Naive thymus-derived CD4-positive, alpha-beta T cell (primary cell): Measurements from ENCODE around the gene PDPK1. TPM values are rescaled to one million over a fixed set of nuclear protein-coding genes. Genes with fewer than 3 reads are reported as not detected.
"Not testable (repeated sequence)": the region's sequence is repeated elsewhere in the genome, so short reads cannot be mapped to it uniquely, and the experiment has no call there.

Experiments
- ATAC-seq: fragments of 150-1000 bp; cut with Tn5 transposase; 2 replicates; pipeline ENCODE4 v1.10.0; 2021; ENCODE audit warnings: mild to moderate bottlenecking, moderate library complexity
- CTCF ChIA-PET: fragments of 350-600 bp; sonication (Branson Sonifier 250); formaldehyde crosslinking; loops from one replicate; lab custom pipeline; 2021; ENCODE audit warnings: antibody characterized with exemption; lab: Charles Lee
- POLR2A ChIA-PET: fragments of 350-600 bp; sonication (Branson Sonifier 250); formaldehyde crosslinking; loops from one replicate; lab custom pipeline; 2021; ENCODE audit warnings: antibody characterized with exemption, inconsistent platforms; lab: Charles Lee
- DNase-seq, 9 donors: peaks; one replicate each; pipeline versions ENCODE4 v3.0.0 to v3.0.0-alpha.2; 2020 to 2022; ENCODE audit warnings: mixed read lengths in 1 of 9
- H3K27ac ChIP-seq: one replicate; pipeline ENCODE4 v1.7.0; 2013; ENCODE audit warnings: mild to moderate bottlenecking, low read depth, low read length, moderate library complexity
- H3K27me3 ChIP-seq, 2 donors: one replicate each; pipeline ENCODE4 v1.7.0; 2013; ENCODE audit warnings: low read length in 2 of 2, mild to moderate bottlenecking in 2 of 2, moderate library complexity in 2 of 2; ENCODE audit not compliant: control insufficient read depth in 2 of 2, insufficient read depth in 2 of 2
- H3K36me3 ChIP-seq, 3 experiments: 1 replicate in 2 of 3; 2 replicates in 1 of 3; pipeline ENCODE4 v1.7.0; 2013; ENCODE audit warnings: low read length in 3 of 3, mild to moderate bottlenecking in 3 of 3, moderate library complexity in 1 of 3; ENCODE audit not compliant: insufficient read depth in 3 of 3, control insufficient read depth in 2 of 3
- H3K4me1 ChIP-seq, 2 donors: one replicate each; pipeline ENCODE4 v1.7.0; 2013; ENCODE audit warnings: low read length in 2 of 2, mild to moderate bottlenecking in 2 of 2, moderate library complexity in 1 of 2; ENCODE audit not compliant: control insufficient read depth in 2 of 2, insufficient read depth in 2 of 2
- H3K4me3 ChIP-seq: 2 replicates; pipeline ENCODE4 v1.7.0; 2013; ENCODE audit warnings: mild to moderate bottlenecking, low read length
- H3K9me3 ChIP-seq, 3 experiments: 1 replicate in 2 of 3; 2 replicates in 1 of 3; pipeline ENCODE4 v1.7.0; 2013; ENCODE audit warnings: low read length in 3 of 3; ENCODE audit not compliant: control insufficient read depth in 2 of 3
- H3K27ac Mint-ChIP-seq, 9 donors: one replicate each; pipeline ENCODE4 v1.8.0; 2020 to 2022; ENCODE audit warnings: mixed read lengths in 9 of 9, mild to moderate bottlenecking in 8 of 9, moderate library complexity in 5 of 9, inconsistent platforms in 2 of 9
- H3K27me3 Mint-ChIP-seq, 5 donors: one replicate each; pipeline ENCODE4 v1.8.0; 2021 to 2022; ENCODE audit warnings: mixed read lengths in 5 of 5, mild to moderate bottlenecking in 1 of 5
- H3K36me3 Mint-ChIP-seq, 5 donors: one replicate each; pipeline ENCODE4 v1.8.0; 2020 to 2022; ENCODE audit warnings: mixed read lengths in 5 of 5, mild to moderate bottlenecking in 3 of 5, inconsistent platforms in 1 of 5
- H3K4me1 Mint-ChIP-seq, 7 donors: one replicate each; pipeline ENCODE4 v1.8.0; 2020 to 2022; ENCODE audit warnings: mixed read lengths in 7 of 7, mild to moderate bottlenecking in 3 of 7, inconsistent platforms in 1 of 7
- H3K4me3 Mint-ChIP-seq, 10 donors: one replicate each; pipeline ENCODE4 v1.8.0; 2020 to 2022; ENCODE audit warnings: mild to moderate bottlenecking in 10 of 10, mixed read lengths in 10 of 10, moderate library complexity in 6 of 10, inconsistent platforms in 2 of 10
- H3K9me3 Mint-ChIP-seq, 11 donors: one replicate each; pipeline ENCODE4 v1.8.0; 2020 to 2022; ENCODE audit warnings: mixed read lengths in 11 of 11, mild to moderate bottlenecking in 4 of 11, inconsistent platforms in 1 of 11, moderate library complexity in 1 of 11
- intact Hi-C, 2 donors: fragments of 100-400 bp; cut with micrococcal nuclease; formaldehyde crosslinking; loops; one replicate each; pipeline ENCODE4 v1.15.1; 2023
- microRNA-seq: library from miRNA; unstranded; fragments of <30 nt; microRNA quantifications from one replicate; pipeline ENCODE4 v1.2.0, GENCODE V29; 2022; ENCODE audit warnings: borderline microRNAs expressed
- polyA plus RNA-seq, 2 donors: library from polyadenylated mRNA; unstranded; fragments of 300-500 nt; fragmentation: Illumina TruSeq; gene quantifications; one replicate each; pipeline ENCODE4 v1.2.3, GENCODE V29; 2021
- total RNA-seq, 6 experiments: library from RNA in 5 of 6; stranded (reverse) in 5 of 6; gene quantifications; 1 replicate in 5 of 6; 2 replicates in 1 of 6; pipeline ENCODE4 v1.2.3 and lab custom pipeline; 2021 to 2026

PDPK1 gene
- total and polyA plus RNA-seq, 7 experiments from 2014 or later: 30.7 to 71.5 (median 56.5) TPM

- intact Hi-C loops, H3K27ac ChIP-seq, H3K36me3 ChIP-seq, H3K4me3 Mint-ChIP-seq, H3K9me3 Mint-ChIP-seq, H3K27me3 Mint-ChIP-seq, POLR2A ChIA-PET, H3K4me1 ChIP-seq, H3K4me1 Mint-ChIP-seq, H3K9me3 ChIP-seq, DNase-seq, CTCF ChIA-PET, H3K36me3 Mint-ChIP-seq, H3K27ac Mint-ChIP-seq, H3K27me3 ChIP-seq, ATAC-seq, H3K4me3 ChIP-seq: not testable (repeated sequence)
These were observed 113.5 kb downstream of the PDPK1 start for GRCh38 chr16:2651268-2651871.

Small RNA genes lying within 50 kb of the gene (microRNA-seq; reads per million reads assigned to microRNA genes)
- gene MIR3178: not detected

Other genes with a start within 250 kb of the PDPK1 start
- 10 to 100 TPM in 1 of 5 experiments, 1 to 10 TPM in 4; 7.0 to 10.0 (median 8.1) TPM for gene ABCA3, start 197.3 kb upstream of the PDPK1 start, total RNA-seq
- gene ABCA3, start 197.3 kb upstream of the PDPK1 start, polyA plus RNA-seq: 1 to 10 TPM; 1.7 to 1.8 TPM
- gene CCNF, start 108.6 kb upstream of the PDPK1 start, total RNA-seq: 10 to 100 TPM in 1 of 5 experiments, 1 to 10 TPM in 4; 2.6 to 50.1 (median 3.4) TPM
- 1 to 10 TPM in 1 of 2 donors, under 1 TPM in 1; 0.41 to 5.9 TPM for gene CCNF, start 108.6 kb upstream of the PDPK1 start, polyA plus RNA-seq
- gene TEDC2, start 77.9 kb upstream of the PDPK1 start, total RNA-seq: 10 to 100 TPM in 1 of 5 experiments, 1 to 10 TPM in 1, under 1 TPM in 2, not detected in 1; 0.32 to 16.7 (median 0.71) TPM
- gene TEDC2, start 77.9 kb upstream of the PDPK1 start, polyA plus RNA-seq: under 1 TPM; 0.39 to 0.84 TPM
- gene NTN3, start 66.7 kb upstream of the PDPK1 start, total RNA-seq: not detected
- gene NTN3, start 66.7 kb upstream of the PDPK1 start, polyA plus RNA-seq: not detected
- gene TBC1D24, start 62.9 kb upstream of the PDPK1 start, total RNA-seq: 10 to 100 TPM in 2 of 5 experiments, 1 to 10 TPM in 3; 5.4 to 13.5 (median 9.2) TPM
- gene TBC1D24, start 62.9 kb upstream of the PDPK1 start, polyA plus RNA-seq: 1 to 10 TPM; 1.7 to 2.5 TPM
- 100 to 1,000 TPM in 4 of 5 experiments, 10 to 100 TPM in 1; 98.2 to 303 (median 113) TPM for gene ATP6V0C, start 24.1 kb upstream of the PDPK1 start, total RNA-seq
- gene ATP6V0C, start 24.1 kb upstream of the PDPK1 start, polyA plus RNA-seq: 10 to 100 TPM; 76.5 to 96.9 TPM
- 100 to 1,000 TPM in 4 of 5 experiments, 10 to 100 TPM in 1; 60.0 to 258 (median 112) TPM for gene AMDHD2, start 17.6 kb upstream of the PDPK1 start, total RNA-seq
- 10 to 100 TPM; 15.0 to 22.5 TPM for gene AMDHD2, start 17.6 kb upstream of the PDPK1 start, polyA plus RNA-seq
- gene CEMP1, start 6.6 kb upstream of the PDPK1 start, total RNA-seq: 1 to 10 TPM in 3 of 5 experiments, not detected in 2; 1.4 to 3.3 (median 2.8) TPM
- gene CEMP1, start 6.6 kb upstream of the PDPK1 start, polyA plus RNA-seq: 1 to 10 TPM; 3.7 to 7.3 TPM
- gene KCTD5, start 144.5 kb downstream of the PDPK1 start, total RNA-seq: 10 to 100 TPM; 21.4 to 37.5 (median 24.6) TPM
- 10 to 100 TPM; 15.7 to 26.2 TPM for gene KCTD5, start 144.5 kb downstream of the PDPK1 start, polyA plus RNA-seq
- gene PRSS27, start 182.2 kb downstream of the PDPK1 start, total RNA-seq: 1 to 10 TPM in 2 of 5 experiments, under 1 TPM in 3; 0.32 to 1.6 (median 0.98) TPM
- gene PRSS27, start 182.2 kb downstream of the PDPK1 start, polyA plus RNA-seq: under 1 TPM in 1 of 2 donors, not detected in 1; 0.39 TPM
- gene SRRM2, start 214.6 kb downstream of the PDPK1 start, total RNA-seq: 1,000 to 10,000 TPM in 4 of 5 experiments, 100 to 1,000 TPM in 1; 590 to 1,259 (median 1,020) TPM
- 100 to 1,000 TPM in 1 of 2 donors, 10 to 100 TPM in 1; 52.1 to 119 TPM for gene SRRM2, start 214.6 kb downstream of the PDPK1 start, polyA plus RNA-seq
- gene ELOB, start 239.3 kb downstream of the PDPK1 start, total RNA-seq: 100 to 1,000 TPM in 2 of 5 experiments, 10 to 100 TPM in 3; 65.3 to 242 (median 99.3) TPM
- 100 to 1,000 TPM; 136 to 252 TPM for gene ELOB, start 239.3 kb downstream of the PDPK1 start, polyA plus RNA-seq
- under 1 TPM in 1 of 5 experiments, not detected in 4; 0.19 TPM for gene PRSS33, start 249.5 kb downstream of the PDPK1 start, total RNA-seq
- gene PRSS33, start 249.5 kb downstream of the PDPK1 start, polyA plus RNA-seq: not detected